ENCODE data around the gene NMNAT3. TPM values are rescaled to one million over a fixed set of nuclear protein-coding genes. Genes with fewer than 3 reads are reported as not detected.

The NMNAT3 gene
- total RNA-seq, 4 donors from 2014 or later = 1.5 to 12.6 (median 5.6) TPM

DNA sequence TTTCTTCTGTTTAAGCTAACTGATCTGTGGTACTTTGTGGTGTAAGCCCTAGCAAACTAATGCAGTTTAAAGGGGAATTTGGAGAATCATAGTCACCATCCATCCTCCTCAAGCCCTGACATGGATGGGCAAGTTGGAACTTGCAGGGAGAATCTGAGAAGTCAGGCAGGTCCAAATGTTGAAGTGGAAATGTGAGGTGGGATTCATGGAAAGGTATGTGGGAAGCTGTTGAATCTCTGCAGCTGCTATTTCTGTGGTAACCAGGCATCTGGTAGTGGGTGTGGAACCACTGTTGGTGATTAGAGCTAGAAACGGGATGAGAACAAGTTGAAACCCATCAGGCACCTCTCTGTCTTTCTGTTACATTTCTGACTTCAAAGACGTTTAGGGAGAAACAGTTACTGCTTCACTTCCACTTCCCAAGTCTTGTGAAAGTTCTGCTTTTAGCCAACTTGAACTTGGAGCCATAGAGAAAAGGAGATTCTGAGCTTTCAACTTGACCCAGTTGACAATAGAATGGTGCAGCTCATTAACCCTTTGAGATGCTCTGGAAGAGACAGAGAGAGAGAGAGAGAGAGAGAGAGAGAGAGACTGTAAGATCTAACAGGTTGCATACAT is 38.1 kb upstream of the NMNAT3 start:
- no peak overlapping the region for H3K4me3 ChIP-seq
- in situ Hi-C loops (cut with MboI; ENCODE audit: low pct_ligation_motif_present in 1 of 4, low pct_unique_long_range_greater_than_20kb in 1 of 4, low sequenced_read_pairs in 3 of 4) = no loop called here
- 33 to 47% methylated on average over 2 of the region's 2 CpGs for WGBS, 2 donors (ENCODE audit: low coverage in 1 of 2)
- no peaks in the 10 kb centered on the region for H3K36me3 ChIP-seq
- intact Hi-C loops (cut with DNase I; ENCODE audit: low total_unique reads) = no loop called here
- no peak overlapping the region for H3K27ac ChIP-seq
- no peaks in the 10 kb centered on the region for H3K9me3 ChIP-seq
- TF ChIP-seq EP300 (IDR thresholded peaks at IDR 0.05; ENCODE audit: low read depth) (no peak), POLR2AphosphoS5 (IDR thresholded peaks at IDR 0.05) (no peak), POLR2A (IDR thresholded peaks at IDR 0.05) (no peak)
- TF ChIP-seq, protein P1, sequence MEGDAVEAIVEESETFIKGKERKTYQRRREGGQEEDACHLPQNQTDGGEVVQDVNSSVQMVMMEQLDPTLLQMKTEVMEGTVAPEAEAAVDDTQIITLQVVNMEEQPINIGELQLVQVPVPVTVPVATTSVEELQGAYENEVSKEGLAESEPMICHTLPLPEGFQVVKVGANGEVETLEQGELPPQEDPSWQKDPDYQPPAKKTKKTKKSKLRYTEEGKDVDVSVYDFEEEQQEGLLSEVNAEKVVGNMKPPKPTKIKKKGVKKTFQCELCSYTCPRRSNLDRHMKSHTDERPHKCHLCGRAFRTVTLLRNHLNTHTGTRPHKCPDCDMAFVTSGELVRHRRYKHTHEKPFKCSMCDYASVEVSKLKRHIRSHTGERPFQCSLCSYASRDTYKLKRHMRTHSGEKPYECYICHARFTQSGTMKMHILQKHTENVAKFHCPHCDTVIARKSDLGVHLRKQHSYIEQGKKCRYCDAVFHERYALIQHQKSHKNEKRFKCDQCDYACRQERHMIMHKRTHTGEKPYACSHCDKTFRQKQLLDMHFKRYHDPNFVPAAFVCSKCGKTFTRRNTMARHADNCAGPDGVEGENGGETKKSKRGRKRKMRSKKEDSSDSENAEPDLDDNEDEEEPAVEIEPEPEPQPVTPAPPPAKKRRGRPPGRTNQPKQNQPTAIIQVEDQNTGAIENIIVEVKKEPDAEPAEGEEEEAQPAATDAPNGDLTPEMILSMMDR (IDR thresholded peaks at IDR 0.05) = no peak
- H3K4me1 ChIP-seq = no peaks in the 10 kb centered on the region
- no peak for DNase-seq
- no peaks in the 10 kb centered on the region for H3K27me3 ChIP-seq

DNA sequence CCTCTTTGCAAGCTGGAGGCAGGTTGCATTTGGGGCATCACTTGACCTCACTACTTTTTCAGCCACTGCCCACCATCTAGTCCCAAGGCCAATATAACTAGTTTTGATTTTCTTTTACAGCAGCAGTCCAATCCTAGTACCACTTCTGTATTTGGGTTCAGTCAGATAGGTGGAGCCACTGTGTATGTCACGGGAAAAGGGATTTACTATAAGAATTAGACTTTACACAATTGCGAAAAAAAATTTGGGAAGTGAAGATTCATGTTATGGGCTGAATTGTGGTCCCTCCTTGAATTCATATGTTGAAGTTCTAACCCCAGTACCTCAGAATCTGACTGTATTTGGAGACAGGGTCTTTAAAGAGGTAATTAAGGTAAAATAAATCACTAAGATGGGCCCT is 37.4 kb upstream of the NMNAT3 start:
- DNase-seq = no peak
- H3K9me3 ChIP-seq = no peaks in the 10 kb centered on the region
- in situ Hi-C loops (cut with MboI; ENCODE audit: low pct_ligation_motif_present in 1 of 4, low pct_unique_long_range_greater_than_20kb in 1 of 4, low sequenced_read_pairs in 3 of 4) (no loop called here), intact Hi-C loops (cut with DNase I; ENCODE audit: low total_unique reads) (no loop called here)
- TF ChIP-seq POLR2AphosphoS5 (IDR thresholded peaks at IDR 0.05) = no peak
- TF ChIP-seq EP300 (IDR thresholded peaks at IDR 0.05; ENCODE audit: low read depth) = no peak
- TF ChIP-seq, protein P1 (IDR thresholded peaks at IDR 0.05) = no peak
- TF ChIP-seq POLR2A (IDR thresholded peaks at IDR 0.05) = no peak
- H3K4me1 ChIP-seq = no peaks in the 10 kb centered on the region
- no peaks in the 10 kb centered on the region for H3K36me3 ChIP-seq
- 83 to 88% methylated on average over 1 to 2 of the region's 2 CpGs for WGBS, 2 donors (ENCODE audit: low coverage in 1 of 2)
- no peaks in the 10 kb centered on the region for H3K27me3 ChIP-seq
- H3K4me3 ChIP-seq = no peak overlapping the region
- H3K27ac ChIP-seq = no peak overlapping the region

DNA sequence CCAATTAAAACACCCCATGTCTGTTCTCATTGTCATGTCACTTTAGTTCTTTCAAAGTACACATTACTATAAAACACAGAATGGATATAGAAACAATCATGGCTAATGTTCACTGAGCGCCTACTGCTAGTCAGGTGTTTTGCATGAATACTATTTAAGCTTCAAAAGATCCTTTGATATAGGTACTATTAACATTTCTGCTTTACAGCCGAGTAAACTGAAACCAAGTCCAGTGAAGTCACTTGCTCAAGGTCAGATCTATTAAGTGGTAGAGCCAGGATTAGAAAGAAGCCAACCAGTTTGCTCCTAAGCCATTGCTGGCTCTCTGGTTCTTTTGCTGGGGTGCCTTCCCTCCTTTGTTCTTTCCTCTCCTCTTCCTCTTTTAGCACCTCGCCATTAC is 32.4 kb upstream of the NMNAT3 start:
- Histone ChIP-seq H3K4me3 (no peak overlapping the region), H3K27ac (no peak overlapping the region), H3K36me3 (no peaks in the 10 kb centered on the region), H3K4me1 (no peaks in the 10 kb centered on the region), H3K9me3 (no peaks in the 10 kb centered on the region), H3K27me3 (no peaks in the 10 kb centered on the region)
- DNase-seq = no peak
- WGBS, 2 donors (ENCODE audit: low coverage in 1 of 2) = 26 to 32% methylated on average over 3 of the region's 3 CpGs
- TF ChIP-seq POLR2AphosphoS5 (IDR thresholded peaks at IDR 0.05) = no peak
- TF ChIP-seq, protein P1 (IDR thresholded peaks at IDR 0.05) = no peak
- TF ChIP-seq EP300 (IDR thresholded peaks at IDR 0.05; ENCODE audit: low read depth) = no peak
- no peak for TF ChIP-seq POLR2A (IDR thresholded peaks at IDR 0.05)
- in situ Hi-C loops (cut with MboI; ENCODE audit: low pct_ligation_motif_present in 1 of 4, low pct_unique_long_range_greater_than_20kb in 1 of 4, low sequenced_read_pairs in 3 of 4) (no loop called here), intact Hi-C loops (cut with DNase I; ENCODE audit: low total_unique reads) (no loop called here)

DNA sequence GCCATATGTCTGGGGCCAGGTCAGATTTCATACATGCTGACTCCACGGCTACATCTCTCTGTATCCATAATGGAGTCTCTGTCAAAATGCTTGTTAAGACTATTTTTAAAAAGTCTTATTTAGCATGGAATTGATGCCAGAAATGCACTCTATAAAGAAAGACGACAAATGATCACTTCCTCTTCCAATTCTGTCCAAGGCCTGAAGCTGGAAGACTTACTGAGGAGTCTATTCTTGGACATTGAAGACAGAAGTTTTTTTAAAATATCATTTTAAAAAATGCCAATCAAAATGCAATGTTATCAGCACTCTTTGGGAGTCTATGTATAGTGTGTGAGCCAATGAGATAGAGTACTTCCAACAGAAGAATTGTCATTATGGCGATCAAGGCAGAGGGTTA is 27.9 kb upstream of the NMNAT3 start:
- Histone ChIP-seq H3K9me3 (no peaks in the 10 kb centered on the region), H3K27ac (no peak overlapping the region), H3K27me3 (no peaks in the 10 kb centered on the region), H3K4me3 (no peak overlapping the region), H3K36me3 (no peaks in the 10 kb centered on the region), H3K4me1 (no peaks in the 10 kb centered on the region)
- TF ChIP-seq POLR2A (IDR thresholded peaks at IDR 0.05) = no peak
- no peak for TF ChIP-seq POLR2AphosphoS5 (IDR thresholded peaks at IDR 0.05)
- TF ChIP-seq, protein P1 (IDR thresholded peaks at IDR 0.05) = no peak
- WGBS, 2 donors (ENCODE audit: low coverage in 1 of 2) = 83 to 92% methylated on average over 1 to 3 of the region's 3 CpGs
- intact Hi-C loops (cut with DNase I; ENCODE audit: low total_unique reads) (no loop called here), in situ Hi-C loops (cut with MboI; ENCODE audit: low pct_ligation_motif_present in 1 of 4, low pct_unique_long_range_greater_than_20kb in 1 of 4, low sequenced_read_pairs in 3 of 4) (no loop called here)
- no peak for DNase-seq

All from transverse colon (tissue), 4 donors.